ENCODE results near the gene WDFY4. TPM values are rescaled to one million over a fixed set of nuclear protein-coding genes. Genes with fewer than 3 reads are reported as not detected.

Gene WDFY4
- total and polyA plus RNA-seq, 4 donors, result 0.57 to 7.1 (median 2.0) TPM

- Histone ChIP-seq H3K27ac (ENCODE audit: low read depth in 1 of 2, low read length in 2 of 2) (no peak overlapping the region), H3K9ac (ENCODE audit: low read depth in 1 of 2, low read length in 2 of 2) (no peak overlapping the region), H3K4me3 (ENCODE audit: low read depth in 1 of 3, low read length in 3 of 3) (no peak overlapping the region), H3K9me3 (ENCODE audit: control insufficient read depth in 4 of 4, low read length in 3 of 4) (peaks cover 0 to 6% (median 0%) of the 10 kb centered on the region in 4 donors), H3K4me1 (ENCODE audit: control insufficient read depth in 4 of 4, insufficient read depth in 4 of 4, low read length in 3 of 4) (no peaks in the 10 kb centered on the region), H3K36me3 (ENCODE audit: control insufficient read depth in 4 of 4, insufficient read depth in 3 of 4, low read depth in 1 of 4, low read length in 3 of 4) (no peaks in the 10 kb centered on the region), H3K27me3 (ENCODE audit: control insufficient read depth in 4 of 4, insufficient read depth in 4 of 4, low read length in 3 of 4) (no peaks in the 10 kb centered on the region)
- TF ChIP-seq TAF1 (conservative IDR thresholded peaks at IDR 0.05) (no peak), CTCF (IDR thresholded peaks at IDR 0.05; ENCODE audit: low read depth, low read length, missing input control) (no peak), FOXA2 (IDR thresholded peaks at IDR 0.05) (no peak), GABPA (IDR thresholded peaks at IDR 0.05 in 1 of 2, conservative IDR thresholded peaks at IDR 0.05 in 1 of 2) (no peak), HNF4G (IDR thresholded peaks at IDR 0.05) (no peak), ATF3 (IDR thresholded peaks at IDR 0.05) (no peak), EGR1 (IDR thresholded peaks at IDR 0.05; ENCODE audit: low read depth in 2 of 2) (no peak), RAD21 (IDR thresholded peaks at IDR 0.05) (no peak), JUND (IDR thresholded peaks at IDR 0.05) (no peak), NR2F2 (IDR thresholded peaks at IDR 0.05) (no peak), REST (IDR thresholded peaks at IDR 0.05) (no peak), HNF4A (conservative IDR thresholded peaks at IDR 0.05) (no peak), SP1 (IDR thresholded peaks at IDR 0.05) (no peak), YY1 (IDR thresholded peaks at IDR 0.05) (no peak)
- TF ChIP-seq, protein P1, sequence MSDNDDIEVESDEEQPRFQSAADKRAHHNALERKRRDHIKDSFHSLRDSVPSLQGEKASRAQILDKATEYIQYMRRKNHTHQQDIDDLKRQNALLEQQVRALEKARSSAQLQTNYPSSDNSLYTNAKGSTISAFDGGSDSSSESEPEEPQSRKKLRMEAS (IDR thresholded peaks at IDR 0.05), result no peak
- no peak for DNase-seq (ENCODE audit: low spot score)
- WGBS, result 81% methylated on average over 3 of the region's 3 CpGs
These were observed 2.9 kb upstream of the WDFY4 start for GRCh38 chr10:48681740-48682139.

GRCh38 chr10:48682265-48682664 lies 2.4 kb upstream of the WDFY4 start:
- no peak overlapping the region for H3K4me3 ChIP-seq (ENCODE audit: low read depth in 1 of 3, low read length in 3 of 3)
- H3K4me1 ChIP-seq (ENCODE audit: control insufficient read depth in 4 of 4, insufficient read depth in 4 of 4, low read length in 3 of 4), result no peaks in the 10 kb centered on the region
- WGBS, result 81% methylated on average over 3 of the region's 3 CpGs
- H3K9ac ChIP-seq (ENCODE audit: low read depth in 1 of 2, low read length in 2 of 2), result no peak overlapping the region
- peaks cover 0 to 6% (median 0%) of the 10 kb centered on the region in 4 donors for H3K9me3 ChIP-seq (ENCODE audit: control insufficient read depth in 4 of 4, low read length in 3 of 4)
- H3K27me3 ChIP-seq (ENCODE audit: control insufficient read depth in 4 of 4, insufficient read depth in 4 of 4, low read length in 3 of 4), result no peaks in the 10 kb centered on the region
- no peak for DNase-seq (ENCODE audit: low spot score)
- H3K36me3 ChIP-seq (ENCODE audit: control insufficient read depth in 4 of 4, insufficient read depth in 3 of 4, low read depth in 1 of 4, low read length in 3 of 4), result no peaks in the 10 kb centered on the region
- no peak overlapping the region for H3K27ac ChIP-seq (ENCODE audit: low read depth in 1 of 2, low read length in 2 of 2)
- TF ChIP-seq RAD21 (IDR thresholded peaks at IDR 0.05) (no peak), HNF4G (IDR thresholded peaks at IDR 0.05) (no peak), FOXA2 (IDR thresholded peaks at IDR 0.05) (no peak), YY1 (IDR thresholded peaks at IDR 0.05) (no peak), NR2F2 (IDR thresholded peaks at IDR 0.05) (no peak), FOXA1 (IDR thresholded peaks at IDR 0.05) (no peak), HNF4A (conservative IDR thresholded peaks at IDR 0.05) (no peak), EGR1 (IDR thresholded peaks at IDR 0.05; ENCODE audit: low read depth in 2 of 2) (no peak), ATF3 (IDR thresholded peaks at IDR 0.05) (no peak), RXRA (IDR thresholded peaks at IDR 0.05) (no peak)
- TF ChIP-seq, protein P2, sequence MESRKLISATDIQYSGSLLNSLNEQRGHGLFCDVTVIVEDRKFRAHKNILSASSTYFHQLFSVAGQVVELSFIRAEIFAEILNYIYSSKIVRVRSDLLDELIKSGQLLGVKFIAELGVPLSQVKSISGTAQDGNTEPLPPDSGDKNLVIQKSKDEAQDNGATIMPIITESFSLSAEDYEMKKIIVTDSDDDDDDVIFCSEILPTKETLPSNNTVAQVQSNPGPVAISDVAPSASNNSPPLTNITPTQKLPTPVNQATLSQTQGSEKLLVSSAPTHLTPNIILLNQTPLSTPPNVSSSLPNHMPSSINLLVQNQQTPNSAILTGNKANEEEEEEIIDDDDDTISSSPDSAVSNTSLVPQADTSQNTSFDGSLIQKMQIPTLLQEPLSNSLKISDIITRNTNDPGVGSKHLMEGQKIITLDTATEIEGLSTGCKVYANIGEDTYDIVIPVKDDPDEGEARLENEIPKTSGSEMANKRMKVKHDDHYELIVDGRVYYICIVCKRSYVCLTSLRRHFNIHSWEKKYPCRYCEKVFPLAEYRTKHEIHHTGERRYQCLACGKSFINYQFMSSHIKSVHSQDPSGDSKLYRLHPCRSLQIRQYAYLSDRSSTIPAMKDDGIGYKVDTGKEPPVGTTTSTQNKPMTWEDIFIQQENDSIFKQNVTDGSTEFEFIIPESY (IDR thresholded peaks at IDR 0.05), result no peak
- TF ChIP-seq, protein P1 (IDR thresholded peaks at IDR 0.05), result no peak

All from liver (tissue), 9 donors.